HUES6 (cell line): ENCODE data around the gene APOA5.
"Not testable (repeated sequence)": the region's sequence is repeated elsewhere in the genome, so short reads cannot be mapped to it uniquely, and the experiment has no call there.

Experiments
- H3K27ac ChIP-seq: 2 replicates; pipeline ENCODE4 v1.7.0; 2013; ENCODE audit warnings: low read depth, mild to moderate bottlenecking, low read length, inconsistent platforms
- H3K27me3 ChIP-seq: 2 replicates; pipeline ENCODE4 v1.6.1; 2013; ENCODE audit warnings: low read length; ENCODE audit not compliant: control insufficient read depth, insufficient read depth
- H3K36me3 ChIP-seq: 2 replicates; pipeline ENCODE4 v1.6.1; 2013; ENCODE audit warnings: low read length; ENCODE audit not compliant: control insufficient read depth, insufficient read depth
- H3K4me1 ChIP-seq: 2 replicates; pipeline ENCODE4 v1.6.1; 2013; ENCODE audit warnings: low read length; ENCODE audit not compliant: control insufficient read depth, insufficient read depth
- H3K4me3 ChIP-seq: 2 replicates; pipeline ENCODE4 v1.5.1; 2013; ENCODE audit warnings: low read depth, low read length
- H3K9ac ChIP-seq: one replicate; pipeline ENCODE4 v1.6.1; 2013; ENCODE audit warnings: mild to moderate bottlenecking, low read length
- H3K9me3 ChIP-seq: 2 replicates; pipeline ENCODE4 v1.6.1; 2013; ENCODE audit warnings: low read depth, low read length; ENCODE audit not compliant: control insufficient read depth, insufficient read depth

The APOA5 gene, protein sequence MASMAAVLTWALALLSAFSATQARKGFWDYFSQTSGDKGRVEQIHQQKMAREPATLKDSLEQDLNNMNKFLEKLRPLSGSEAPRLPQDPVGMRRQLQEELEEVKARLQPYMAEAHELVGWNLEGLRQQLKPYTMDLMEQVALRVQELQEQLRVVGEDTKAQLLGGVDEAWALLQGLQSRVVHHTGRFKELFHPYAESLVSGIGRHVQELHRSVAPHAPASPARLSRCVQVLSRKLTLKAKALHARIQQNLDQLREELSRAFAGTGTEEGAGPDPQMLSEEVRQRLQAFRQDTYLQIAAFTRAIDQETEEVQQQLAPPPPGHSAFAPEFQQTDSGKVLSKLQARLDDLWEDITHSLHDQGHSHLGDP

DNA sequence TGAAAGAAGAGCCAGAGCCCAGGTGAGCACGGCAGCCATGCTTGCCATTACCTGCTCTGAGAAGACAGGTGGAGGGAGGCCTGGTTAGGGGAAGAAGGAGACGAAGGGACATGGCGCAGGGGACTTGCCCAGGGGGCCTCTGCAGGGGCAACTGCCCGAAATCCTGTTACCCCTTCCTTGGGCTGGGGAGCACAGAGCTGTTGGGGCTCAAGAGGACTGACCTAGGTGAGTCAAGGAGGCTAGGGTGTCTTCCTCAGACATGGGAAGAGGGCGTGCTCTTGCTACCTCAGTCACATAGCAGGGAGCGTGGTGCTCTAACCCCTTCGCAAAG, at the start of gene APOA5:
APOA5 (minus strand) TSS at position 67 of the 331 bp plus-strand sequence; CDS start at position 48, 19 bp downstream.
- peaks cover 13% of the 10 kb centered on the region for H3K4me1 ChIP-seq
- H3K27ac ChIP-seq: no peak within 1 kb of the TSS
- H3K36me3 ChIP-seq: peaks cover under 1% of the 10 kb centered on the region; the same call in 1 of the 2 replicates
- no peak within 1 kb of the TSS for H3K9ac ChIP-seq
- H3K9me3 ChIP-seq: no peaks in the 10 kb centered on the region
- H3K4me3 ChIP-seq: 0 out of 2 replicates have a peak within 1 kb of the TSS, but pooled peaks have one; percentile 17
- H3K27me3 ChIP-seq: peaks cover 32% of the 10 kb centered on the region

DNA sequence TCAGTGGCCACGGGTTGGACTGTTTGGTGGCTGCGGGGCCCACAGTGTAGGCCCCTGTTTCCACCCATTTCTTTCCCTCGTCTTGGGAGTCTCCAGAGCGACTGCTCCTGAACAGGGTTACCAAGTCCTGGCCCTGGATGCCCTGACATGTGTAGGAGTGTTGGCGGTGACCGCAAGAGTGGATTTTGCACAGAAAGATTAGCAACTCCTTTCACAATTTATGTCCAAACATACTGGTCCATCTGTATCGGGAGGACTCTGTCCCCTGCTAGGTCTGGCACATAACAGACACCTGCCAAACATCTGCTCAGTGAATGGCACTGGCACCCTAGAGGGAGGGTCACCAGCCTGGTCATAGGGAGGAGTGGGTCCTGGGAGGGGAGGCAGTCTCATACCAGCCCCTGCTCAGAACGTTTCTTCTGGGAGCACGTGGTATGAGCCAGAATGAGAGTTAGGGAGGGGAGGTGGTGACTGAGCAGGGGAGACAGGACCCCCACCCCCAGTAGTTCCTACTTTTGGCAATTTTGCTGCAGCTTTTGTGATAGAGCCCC, 49.1 kb upstream of the APOA5 start:
- Histone ChIP-seq H3K27ac (no peak overlapping the region), H3K27me3 (no peaks in the 10 kb centered on the region), H3K9ac (no peak overlapping the region), H3K9me3 (no peaks in the 10 kb centered on the region), H3K4me3 (no peak overlapping the region), H3K4me1 (peaks cover 16% of the 10 kb centered on the region), H3K36me3 (peaks cover 23% of the 10 kb centered on the region)

DNA sequence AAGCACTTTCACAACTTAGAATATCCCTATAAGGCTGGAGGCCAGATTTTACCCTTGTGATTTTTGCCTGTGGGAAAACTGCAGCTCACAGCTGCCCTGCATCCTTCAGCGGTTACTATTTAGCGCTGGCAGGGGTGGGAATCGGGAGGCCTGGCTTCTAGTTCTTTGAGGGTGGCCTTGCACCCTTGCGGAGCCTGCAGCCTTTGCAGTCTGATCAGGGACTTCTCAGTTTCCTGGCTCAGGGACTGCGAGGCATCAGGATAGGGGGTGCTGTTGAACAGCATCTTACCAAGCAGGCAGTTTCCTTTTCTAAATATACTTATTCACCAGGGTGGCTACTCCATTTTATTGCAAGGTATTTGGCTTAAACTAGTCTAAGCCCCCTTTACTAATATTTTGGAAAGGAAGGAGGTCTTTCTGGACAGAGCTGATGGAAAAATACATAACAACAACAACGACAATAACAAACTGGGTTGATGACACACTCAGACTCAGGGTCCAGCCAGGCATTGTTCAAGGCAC, 48.6 kb upstream of the APOA5 start:
- Histone ChIP-seq H3K9ac (no peak overlapping the region), H3K36me3 (peaks cover 18% of the 10 kb centered on the region; the same call in 1 of the 2 replicates), H3K27me3 (peaks cover 3% of the 10 kb centered on the region), H3K4me1 (peaks cover 21% of the 10 kb centered on the region), H3K9me3 (no peaks in the 10 kb centered on the region), H3K27ac (no peak overlapping the region), H3K4me3 (no peak overlapping the region)

DNA sequence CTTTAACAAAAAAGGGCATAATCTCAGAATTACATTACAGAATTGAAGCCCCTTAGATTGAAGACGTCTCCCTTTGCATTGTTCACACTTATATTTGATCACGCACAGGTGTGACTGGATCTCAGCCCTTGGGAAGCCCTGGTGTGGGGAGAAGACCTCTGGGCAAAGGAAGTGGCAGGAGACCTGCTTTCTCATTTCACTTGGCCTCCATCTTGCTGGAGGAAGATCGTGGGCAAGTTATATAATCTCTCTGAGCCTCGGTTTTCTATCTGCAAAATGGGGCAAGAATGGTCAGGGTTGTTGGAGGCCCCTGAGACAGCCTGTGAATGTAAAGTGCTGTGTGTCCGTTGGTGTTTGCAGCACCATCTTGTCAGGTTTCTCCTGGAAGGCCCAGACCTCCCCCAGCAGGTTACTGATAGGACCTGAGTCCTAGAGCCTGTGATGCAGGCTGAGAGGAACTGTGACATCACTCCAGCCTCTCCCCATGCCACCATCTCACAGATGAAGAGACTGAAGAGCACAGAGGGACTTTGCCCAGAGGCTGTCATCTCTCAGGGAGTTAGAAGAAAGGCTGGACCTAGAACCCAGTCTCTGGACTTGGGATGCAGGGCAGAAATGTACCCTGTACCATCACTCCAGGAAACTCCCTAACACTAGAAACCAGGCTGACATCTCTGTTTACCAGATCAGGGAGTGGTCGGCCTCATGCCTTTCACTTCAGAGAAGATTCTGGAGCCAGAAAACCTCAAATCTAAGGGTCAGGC, 46.8 kb upstream of the APOA5 start:
- H3K4me1 ChIP-seq: peaks cover 26% of the 10 kb centered on the region
- no peaks in the 10 kb centered on the region for H3K9me3 ChIP-seq
- no peak overlapping the region for H3K27ac ChIP-seq
- no peak overlapping the region for H3K4me3 ChIP-seq
- H3K9ac ChIP-seq: no peak overlapping the region
- peaks cover 5% of the 10 kb centered on the region; the same call in 1 of the 2 replicates for H3K36me3 ChIP-seq
- H3K27me3 ChIP-seq: peaks cover 9% of the 10 kb centered on the region

DNA sequence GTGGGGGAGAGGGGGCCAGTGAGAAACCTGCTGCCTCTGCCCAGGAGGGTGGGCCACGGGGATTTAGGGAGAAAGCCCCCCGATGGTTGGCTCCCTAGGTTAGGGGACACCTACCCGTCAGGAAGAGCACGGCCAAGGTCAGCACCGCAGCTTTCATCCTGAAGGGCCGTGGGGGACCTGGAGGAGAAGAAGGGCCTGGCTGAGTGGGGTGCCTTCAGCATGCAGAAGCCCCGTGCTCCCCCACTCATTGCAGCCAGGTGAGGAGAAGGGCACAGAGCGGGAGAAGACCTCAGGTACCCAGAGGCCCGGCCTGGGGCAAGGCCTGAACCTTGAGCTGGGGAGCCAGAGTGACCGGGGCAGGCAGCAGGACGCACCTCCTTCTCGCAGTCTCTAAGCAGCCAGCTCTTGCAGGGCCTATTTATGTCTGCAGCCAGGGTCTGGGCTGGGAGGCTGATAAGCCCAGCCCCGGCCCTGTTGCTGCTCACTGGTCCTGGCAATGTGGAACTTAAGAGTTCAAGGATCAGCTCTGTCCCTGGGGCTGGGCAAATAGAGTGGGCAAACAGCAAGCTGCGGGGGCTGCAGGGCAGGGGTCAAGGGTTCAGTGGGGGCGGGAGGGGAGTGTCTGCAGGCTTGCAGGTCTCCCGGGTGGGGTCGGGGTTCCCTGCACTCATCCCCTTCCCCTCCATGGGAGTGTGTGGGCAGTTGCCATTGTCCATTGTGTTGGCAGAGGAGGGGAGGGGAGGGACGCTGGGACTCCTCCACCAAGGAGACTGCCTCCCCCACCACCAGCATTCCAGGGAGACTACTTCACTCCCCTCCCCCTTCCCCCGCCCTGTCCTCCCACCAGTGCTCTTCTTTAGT, 45.8 kb upstream of the APOA5 start, which contains the start of gene APOA1:
APOA1 (minus strand) TSS at position 392 of the 861 bp plus-strand sequence; CDS start at position 157, 235 bp downstream.
- Histone ChIP-seq H3K27ac (no peak within 1 kb of the TSS), H3K4me1 (peaks cover 26% of the 10 kb centered on the region), H3K9me3 (no peaks in the 10 kb centered on the region), H3K27me3 (peaks cover 9% of the 10 kb centered on the region), H3K36me3 (no peaks in the 10 kb centered on the region), H3K9ac (no peak within 1 kb of the TSS), H3K4me3 (no peak within 1 kb of the TSS)

DNA sequence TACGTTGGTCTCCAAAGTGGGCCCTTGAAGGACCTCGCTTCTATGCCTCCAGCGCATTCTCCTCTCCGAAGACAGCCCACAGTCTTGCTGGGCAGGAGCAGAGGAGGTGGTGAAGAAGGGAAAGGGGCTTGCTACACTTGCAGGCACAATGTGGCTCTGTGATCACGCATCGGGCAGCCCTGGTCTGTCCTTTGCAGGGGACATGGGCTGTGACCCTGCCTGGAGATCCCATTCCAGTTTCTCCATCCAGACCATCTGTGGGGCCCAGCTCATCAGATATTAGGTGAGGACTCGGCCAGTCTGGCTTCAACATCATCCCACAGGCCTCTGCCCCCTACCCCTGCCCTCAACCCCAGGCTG, 44.9 kb upstream of the APOA5 start:
- H3K9ac ChIP-seq: no peak overlapping the region
- H3K4me1 ChIP-seq: peaks cover 26% of the 10 kb centered on the region
- no peak overlapping the region for H3K27ac ChIP-seq
- H3K4me3 ChIP-seq: no peak overlapping the region
- H3K9me3 ChIP-seq: 0 out of 2 replicates have a peak, but pooled peaks cover 2% of the 10 kb centered on the region
- H3K27me3 ChIP-seq: peaks cover 9% of the 10 kb centered on the region
- no peaks in the 10 kb centered on the region for H3K36me3 ChIP-seq

DNA sequence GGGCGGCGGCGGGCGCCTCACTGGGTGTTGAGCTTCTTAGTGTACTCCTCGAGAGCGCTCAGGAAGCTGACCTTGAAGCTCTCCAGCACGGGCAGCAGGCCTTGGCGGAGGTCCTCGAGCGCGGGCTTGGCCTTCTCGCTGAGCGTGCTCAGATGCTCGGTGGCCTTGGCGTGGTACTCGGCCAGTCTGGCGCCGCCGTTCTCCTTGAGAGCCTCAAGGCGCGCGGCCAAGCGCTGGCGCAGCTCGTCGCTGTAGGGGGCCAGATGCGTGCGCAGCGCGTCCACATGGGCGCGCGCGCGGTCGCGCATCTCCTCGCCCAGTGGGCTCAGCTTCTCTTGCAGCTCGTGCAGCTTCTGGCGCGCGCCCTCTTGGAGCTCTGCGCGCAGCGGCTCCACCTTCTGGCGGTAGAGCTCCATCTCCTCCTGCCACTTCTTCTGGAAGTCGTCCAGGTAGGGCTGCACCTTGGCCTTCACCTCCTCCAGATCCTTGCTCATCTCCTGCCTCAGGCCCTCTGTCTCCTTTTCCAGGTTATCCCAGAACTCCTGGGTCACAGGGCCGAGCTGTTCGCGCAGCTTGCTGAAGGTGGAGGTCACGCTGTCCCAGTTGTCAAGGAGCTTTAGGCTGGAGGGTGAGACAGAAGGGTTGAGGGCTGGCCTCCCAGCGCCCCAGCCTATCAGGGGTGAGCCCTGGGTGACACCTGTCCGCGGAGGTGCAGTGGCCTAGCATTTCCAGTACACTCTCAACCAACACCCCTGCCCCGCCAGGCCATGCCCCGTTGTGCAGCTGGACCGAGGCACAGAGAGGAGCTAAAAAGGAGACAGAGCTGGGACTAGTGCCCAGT, 44.3 kb upstream of the APOA5 start:
- Histone ChIP-seq H3K9ac (peak overlapping the region; percentile 18), H3K4me3 (peak overlapping the region; percentile 61), H3K36me3 (no peaks in the 10 kb centered on the region), H3K27ac (no peak overlapping the region), H3K27me3 (peaks cover 9% of the 10 kb centered on the region), H3K9me3 (0 out of 2 replicates have a peak, but pooled peaks cover 3% of the 10 kb centered on the region), H3K4me1 (peaks cover 26% of the 10 kb centered on the region)

DNA sequence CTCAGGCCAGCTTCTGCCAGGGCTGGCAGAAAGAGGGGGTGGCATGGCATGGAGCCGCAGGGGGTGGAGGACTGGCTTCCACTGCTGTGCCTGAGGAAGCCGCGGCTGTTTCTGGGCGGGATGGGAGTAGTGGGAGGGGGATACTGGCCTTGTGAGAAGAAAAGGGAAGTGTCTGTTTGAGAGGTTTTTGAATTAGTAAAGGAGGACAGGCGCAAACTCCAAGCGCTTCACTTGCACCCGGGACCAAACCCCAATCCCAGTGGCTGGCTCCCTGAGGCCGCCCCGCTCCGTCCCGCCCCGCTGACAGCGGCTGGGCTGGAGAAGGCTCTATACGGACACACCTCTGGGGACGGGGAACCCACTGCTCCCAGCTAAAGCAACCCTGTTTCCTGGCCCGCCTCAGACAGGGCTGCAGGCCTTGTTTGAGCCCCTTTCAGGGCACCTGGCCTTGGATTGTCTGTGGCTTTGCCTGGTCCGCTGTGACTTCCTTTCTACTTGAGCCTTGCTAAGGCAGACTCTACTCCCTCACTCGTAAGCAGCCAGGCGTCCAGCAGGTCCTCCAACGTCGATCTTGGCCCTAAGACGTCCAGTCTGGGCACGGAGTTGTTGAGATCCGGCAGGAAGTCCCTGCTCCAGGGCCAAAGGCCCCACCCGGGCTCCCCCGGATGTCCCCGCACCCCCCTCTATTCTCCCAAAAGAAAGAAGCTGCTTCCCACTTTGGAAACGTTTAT, 43.5 kb upstream of the APOA5 start:
- H3K4me3 ChIP-seq: peak overlapping the region; percentile 61
- no peak overlapping the region for H3K9ac ChIP-seq
- H3K27me3 ChIP-seq: peaks cover 9% of the 10 kb centered on the region
- H3K27ac ChIP-seq: no peak overlapping the region
- 0 out of 2 replicates have a peak, but pooled peaks cover 3% of the 10 kb centered on the region for H3K9me3 ChIP-seq
- peaks cover 26% of the 10 kb centered on the region for H3K4me1 ChIP-seq
- H3K36me3 ChIP-seq: no peaks in the 10 kb centered on the region

DNA sequence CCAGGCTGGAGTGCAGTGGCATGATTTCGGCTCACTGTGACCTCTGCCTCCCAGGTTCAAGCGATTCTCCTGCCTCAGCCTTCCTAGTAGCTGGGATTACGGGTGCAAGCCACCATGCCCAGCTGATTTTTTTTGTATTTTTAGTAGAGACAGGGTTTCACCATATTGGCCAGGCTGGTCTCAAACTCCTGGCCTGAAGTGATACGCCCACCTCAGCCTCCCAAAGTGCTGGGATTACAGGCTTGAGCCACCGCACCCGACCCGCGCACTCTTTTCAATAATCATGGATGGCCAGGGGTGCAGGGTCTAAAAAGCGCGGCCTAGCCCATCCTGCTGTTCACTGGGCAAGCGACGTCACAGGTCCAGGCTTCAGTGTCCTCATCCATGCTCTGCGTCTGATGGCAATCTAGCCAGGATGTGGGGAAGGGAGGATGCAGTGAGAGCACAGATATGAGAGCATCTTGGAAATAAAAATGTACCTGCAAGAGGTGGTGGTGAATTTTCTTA, 42.9 kb upstream of the APOA5 start:
- H3K4me1 ChIP-seq: peaks cover 26% of the 10 kb centered on the region
- not testable (repeated sequence) for H3K27ac ChIP-seq, H3K27me3 ChIP-seq, H3K9me3 ChIP-seq, H3K9ac ChIP-seq, H3K36me3 ChIP-seq, H3K4me3 ChIP-seq
